ES-I3 (cell line): Measurements from ENCODE around the gene RBFOX1.
"Not testable (repeated sequence)": the region's sequence is repeated elsewhere in the genome, so short reads cannot be mapped to it uniquely, and the experiment has no call there.

Source experiments
- H3K36me3 ChIP-seq: 2 replicates; pipeline ENCODE4 v1.6.1; 2013; ENCODE audit warnings: mild to moderate bottlenecking, low read length, control low read depth, moderate library complexity; ENCODE audit not compliant: insufficient read depth
- H3K4me1 ChIP-seq: 2 replicates; pipeline ENCODE4 v1.6.1; 2013; ENCODE audit warnings: mild to moderate bottlenecking, control low read depth, low read length; ENCODE audit not compliant: insufficient read depth
- H3K9ac ChIP-seq: 2 replicates; pipeline ENCODE4 v1.6.1; 2013; ENCODE audit warnings: low read depth, mild to moderate bottlenecking, low read length, moderate library complexity
- H3K9me3 ChIP-seq: 2 replicates; pipeline ENCODE4 v1.6.1; 2013; ENCODE audit warnings: mild to moderate bottlenecking, low read length, moderate library complexity; ENCODE audit not compliant: control insufficient read depth, insufficient read depth

RBFOX1 gene

GRCh38 chr16:7456211-7456610, 123.6 kb downstream of the RBFOX1 start:
- H3K4me1 ChIP-seq: peaks cover 11% of the 10 kb centered on the region; the same call in 1 of the 2 replicates
- H3K9ac ChIP-seq: no peak overlapping the region
- H3K36me3 ChIP-seq: no peaks in the 10 kb centered on the region; the same call in 1 of the 2 replicates
- no peaks in the 10 kb centered on the region for H3K9me3 ChIP-seq

DNA sequence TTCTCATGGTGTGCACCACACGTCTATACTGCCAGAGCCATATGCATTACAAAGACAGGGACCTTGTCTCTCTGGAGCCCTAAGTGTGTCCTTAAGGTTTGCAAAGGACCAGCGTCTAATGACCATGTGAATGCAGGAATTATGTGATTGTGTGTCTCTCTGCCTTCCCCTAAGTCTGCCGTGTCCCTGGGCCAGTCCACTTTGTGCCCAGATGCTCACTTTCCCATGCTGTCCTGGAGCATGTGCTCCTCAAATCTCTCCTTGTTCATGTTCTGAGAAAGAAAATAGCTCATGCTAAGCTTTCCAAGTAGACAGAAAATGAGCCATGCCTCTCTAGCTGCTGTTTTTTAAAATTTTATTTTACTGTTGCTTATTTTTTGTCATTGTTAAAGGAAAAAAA, 125.5 kb downstream of the RBFOX1 start:
- no peaks in the 10 kb centered on the region for H3K9me3 ChIP-seq
- no peaks in the 10 kb centered on the region; the same call in 1 of the 2 replicates for H3K36me3 ChIP-seq

DNA sequence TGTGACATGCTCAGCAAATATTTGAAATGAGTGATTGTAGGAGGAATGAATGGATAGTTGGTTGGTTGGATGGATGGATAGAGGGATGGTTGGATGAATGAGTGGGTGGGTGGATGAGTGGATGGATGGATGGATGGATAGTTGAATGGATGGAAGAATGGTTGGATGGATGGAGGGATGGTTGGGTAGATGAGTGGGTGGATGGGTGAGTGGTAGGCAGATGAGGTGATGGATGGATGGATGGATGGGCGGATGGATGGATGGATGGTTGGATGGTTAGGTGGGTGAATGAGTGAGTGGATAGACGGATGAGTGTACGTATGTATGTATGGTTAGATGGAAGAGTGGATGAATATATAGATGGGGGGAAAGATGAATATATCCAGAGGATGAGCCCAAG, 137.7 kb downstream of the RBFOX1 start:
- H3K4me1 ChIP-seq: no peaks in the 10 kb centered on the region

More for the DNA sequence above, 125.5 kb downstream of the RBFOX1 start:
- Histone ChIP-seq H3K9ac (no peak overlapping the region), H3K4me1 (no peaks in the 10 kb centered on the region)

DNA sequence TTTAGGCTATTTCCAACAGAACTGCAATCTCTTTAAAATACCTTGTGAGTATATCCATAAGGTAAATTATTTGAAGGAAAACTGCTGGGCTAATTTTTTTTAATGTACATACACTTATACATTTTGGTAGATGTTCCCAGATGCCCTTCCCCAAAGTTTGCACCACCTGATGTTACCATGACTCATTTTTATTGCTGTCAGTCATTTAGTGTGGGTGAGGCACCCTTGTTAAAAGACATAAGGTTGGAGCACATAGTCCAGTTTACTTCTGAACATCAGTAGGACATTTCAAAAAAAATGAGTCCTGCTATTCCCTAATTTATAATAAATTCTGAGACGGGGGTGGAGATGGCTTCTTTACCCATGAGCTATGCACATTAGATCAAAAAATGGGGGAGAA, 138.6 kb downstream of the RBFOX1 start:
- H3K4me1 ChIP-seq: no peaks in the 10 kb centered on the region
- H3K9me3 ChIP-seq: no peaks in the 10 kb centered on the region
- no peaks in the 10 kb centered on the region for H3K36me3 ChIP-seq
- no peak overlapping the region for H3K9ac ChIP-seq

More for the DNA sequence above, 137.7 kb downstream of the RBFOX1 start:
- no peaks in the 10 kb centered on the region for H3K9me3 ChIP-seq
- no peaks in the 10 kb centered on the region for H3K36me3 ChIP-seq
- no peak overlapping the region for H3K9ac ChIP-seq

DNA sequence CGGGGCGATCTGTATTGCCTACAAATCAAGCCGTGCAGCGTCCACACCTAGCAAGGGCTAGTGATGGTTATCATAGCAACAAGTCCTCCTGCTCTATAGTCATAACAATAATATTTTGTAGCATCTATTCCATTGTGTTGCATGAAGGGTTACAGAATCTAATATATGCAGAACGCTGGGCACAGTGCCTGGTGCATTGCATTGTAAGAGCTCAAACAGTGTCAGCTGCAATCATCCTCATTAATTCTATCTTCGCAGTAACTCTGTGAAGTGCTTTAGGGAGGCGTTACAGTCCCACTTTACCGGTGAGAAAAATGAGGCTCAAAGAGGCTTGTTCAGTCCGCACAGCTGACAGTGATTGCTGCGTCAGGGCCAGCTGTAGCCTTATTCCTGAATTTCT, 149.4 kb downstream of the RBFOX1 start:
- no peaks in the 10 kb centered on the region for H3K9me3 ChIP-seq
- no peaks in the 10 kb centered on the region for H3K4me1 ChIP-seq
- H3K36me3 ChIP-seq: no peaks in the 10 kb centered on the region
- no peak overlapping the region for H3K9ac ChIP-seq

DNA sequence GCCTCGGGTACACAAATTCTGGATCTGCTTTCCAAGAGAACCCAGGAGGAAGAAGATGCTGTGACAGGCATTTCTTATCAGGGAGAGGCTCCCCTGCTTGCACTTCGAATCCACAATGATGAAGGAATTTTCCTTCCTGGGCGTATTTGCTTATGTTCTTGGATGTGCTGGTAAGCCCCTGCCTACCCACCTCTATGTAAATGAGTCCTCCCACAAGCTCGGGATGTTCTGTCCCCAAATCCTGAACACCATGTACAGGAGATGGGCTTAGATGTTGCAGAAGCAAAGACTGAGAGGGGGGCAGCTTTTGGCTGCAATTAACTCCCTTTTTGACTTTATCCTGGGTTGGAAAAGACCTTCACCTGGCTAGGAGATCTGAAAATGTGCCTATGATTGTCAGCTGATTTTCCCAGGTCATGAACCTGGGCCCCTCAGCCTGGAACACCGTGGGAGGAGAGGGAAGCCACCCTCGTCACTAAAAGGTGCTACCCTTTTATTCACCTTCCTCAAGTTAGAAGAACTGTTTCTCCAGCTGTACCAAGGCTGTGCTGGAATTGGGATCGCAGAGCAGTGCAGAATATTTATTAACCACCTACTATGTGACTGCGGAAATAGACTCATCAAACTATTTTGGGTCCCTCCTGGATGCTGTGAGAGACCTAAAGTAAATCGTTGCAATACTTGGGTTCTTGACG, 150.1 kb downstream of the RBFOX1 start:
- H3K9me3 ChIP-seq: no peaks in the 10 kb centered on the region
- H3K4me1 ChIP-seq: no peaks in the 10 kb centered on the region
- no peak overlapping the region for H3K9ac ChIP-seq
- no peaks in the 10 kb centered on the region for H3K36me3 ChIP-seq

DNA sequence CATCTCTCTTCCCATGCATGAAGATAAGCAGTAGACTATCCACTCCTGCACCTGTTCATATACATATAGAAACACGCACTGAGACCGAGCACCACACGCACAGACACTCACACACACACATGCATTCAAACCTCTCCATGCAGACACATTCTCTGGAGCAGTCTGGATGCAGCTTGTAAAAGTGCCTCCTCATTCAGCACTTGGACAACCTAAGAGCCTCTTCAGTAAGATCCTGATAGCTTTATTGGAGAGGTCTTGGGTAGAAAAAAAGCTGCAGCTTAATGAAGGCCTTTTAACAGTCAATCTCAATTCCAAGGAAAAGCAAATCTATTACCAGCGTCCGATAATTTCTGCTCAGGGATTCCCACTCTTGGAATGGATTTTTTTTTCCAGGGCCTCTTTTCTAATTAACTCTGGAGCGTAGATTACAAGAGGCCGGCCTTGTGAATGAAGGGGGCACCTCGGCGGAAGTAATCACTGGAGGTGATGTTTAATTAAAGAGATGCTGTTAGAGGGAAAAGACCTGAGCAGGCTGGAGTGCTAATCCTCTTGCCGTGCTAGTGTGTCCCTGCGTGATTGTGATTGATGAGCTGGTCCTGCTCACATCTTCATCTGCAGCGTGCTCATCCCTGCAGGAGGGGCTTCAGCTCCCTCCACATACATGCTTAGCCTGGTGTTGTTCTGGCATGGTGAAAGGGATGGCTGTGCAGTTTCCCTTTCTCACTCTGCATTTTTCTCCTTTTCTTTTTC, 155.1 kb downstream of the RBFOX1 start:
- Histone ChIP-seq H3K4me1 (no peaks in the 10 kb centered on the region), H3K36me3 (no peaks in the 10 kb centered on the region), H3K9me3 (no peaks in the 10 kb centered on the region), H3K9ac (no peak overlapping the region)

DNA sequence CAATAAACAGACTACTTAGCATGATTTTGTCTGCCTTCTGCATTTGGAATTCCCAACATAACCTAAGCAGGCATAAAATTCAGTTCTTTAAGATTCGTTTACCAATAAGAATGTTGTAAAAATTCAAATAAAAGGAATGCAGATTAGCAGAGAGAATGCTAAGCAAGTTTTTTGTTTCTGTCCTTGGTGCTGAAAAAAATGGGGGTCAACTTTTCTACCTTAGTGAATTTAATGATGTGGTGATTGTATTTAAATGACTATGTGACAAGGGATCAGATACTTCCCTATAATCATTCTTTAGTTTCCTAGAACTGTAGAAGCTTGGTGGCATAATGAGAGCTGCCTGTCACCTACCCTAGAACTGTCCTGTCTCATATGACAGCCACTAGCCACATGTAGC, 159.5 kb downstream of the RBFOX1 start:
- Histone ChIP-seq H3K9me3 (no peaks in the 10 kb centered on the region), H3K36me3 (no peaks in the 10 kb centered on the region), H3K4me1 (no peaks in the 10 kb centered on the region), H3K9ac (no peak overlapping the region)

DNA sequence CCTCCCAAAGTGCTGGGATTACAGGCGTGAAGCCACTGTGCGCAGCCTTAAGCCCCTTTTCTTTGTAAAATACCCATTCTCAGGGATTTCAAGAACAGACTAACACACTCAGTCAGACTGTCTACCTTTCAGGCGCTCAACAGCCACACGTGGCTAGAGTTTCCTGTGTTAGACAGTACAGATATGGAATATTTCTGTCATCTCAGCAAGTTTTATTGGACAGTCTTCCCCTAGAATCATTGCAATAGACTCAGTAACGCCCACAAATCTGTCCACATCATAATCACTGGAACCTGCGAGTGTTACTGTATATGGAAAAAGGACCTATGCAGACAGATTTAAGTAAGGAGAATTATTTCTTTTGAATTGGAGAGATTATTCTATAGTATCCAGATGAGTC, 160.5 kb downstream of the RBFOX1 start:
- no peaks in the 10 kb centered on the region for H3K4me1 ChIP-seq
- H3K9ac ChIP-seq: no peak overlapping the region
- H3K9me3 ChIP-seq: no peaks in the 10 kb centered on the region
- no peaks in the 10 kb centered on the region for H3K36me3 ChIP-seq

DNA sequence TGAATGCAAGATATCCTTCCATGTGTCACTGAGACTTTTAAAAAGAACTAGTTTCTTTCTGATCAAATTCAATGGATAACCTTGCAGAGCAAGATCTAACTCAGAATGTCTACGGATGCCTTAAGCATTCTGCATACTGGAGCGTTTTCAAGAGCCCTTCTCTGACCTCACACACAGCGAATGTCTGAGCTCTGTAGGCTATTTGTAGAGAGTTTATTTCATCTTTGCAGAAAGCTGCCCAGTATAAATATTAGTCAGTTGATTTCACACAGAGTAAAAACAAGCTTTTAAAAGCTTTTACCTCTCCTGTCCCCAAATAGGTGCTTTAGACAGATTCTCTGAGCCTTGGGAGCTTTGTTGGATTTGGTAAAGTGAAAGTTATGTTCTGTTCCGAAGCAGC, 165.0 kb downstream of the RBFOX1 start:
- no peaks in the 10 kb centered on the region for H3K36me3 ChIP-seq
- H3K9ac ChIP-seq: no peak overlapping the region
- H3K4me1 ChIP-seq: no peaks in the 10 kb centered on the region
- H3K9me3 ChIP-seq: no peaks in the 10 kb centered on the region

GRCh38 chr16:7501868-7502267, 169.2 kb downstream of the RBFOX1 start:
- Histone ChIP-seq H3K9me3 (no peaks in the 10 kb centered on the region), H3K36me3 (no peaks in the 10 kb centered on the region), H3K4me1 (no peaks in the 10 kb centered on the region), H3K9ac (no peak overlapping the region)

- not testable (repeated sequence) for H3K9me3 ChIP-seq, H3K36me3 ChIP-seq, H3K4me1 ChIP-seq, H3K9ac ChIP-seq
Observed at GRCh38 chr16:7502591-7503157, 170.0 kb downstream of the RBFOX1 start.

DNA sequence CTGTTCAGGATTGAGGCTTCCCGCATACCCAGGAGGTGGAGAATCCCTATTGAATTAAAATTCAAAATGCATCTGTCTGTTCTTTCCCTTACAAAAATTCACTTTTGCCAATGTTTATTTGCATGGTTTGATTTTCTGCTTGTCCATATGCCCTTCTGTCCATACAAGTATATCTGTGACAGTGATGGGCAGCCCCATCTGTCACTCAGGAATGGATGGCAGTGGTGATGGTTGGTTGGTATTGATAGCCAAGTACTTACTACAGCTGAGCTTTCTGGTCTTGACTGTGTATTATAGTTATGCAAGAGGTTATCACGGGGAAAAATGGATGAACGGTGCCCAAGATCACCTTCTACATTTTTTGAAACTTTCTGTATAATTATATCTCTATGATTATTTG, 171.0 kb downstream of the RBFOX1 start:
- no peaks in the 10 kb centered on the region for H3K9me3 ChIP-seq
- no peaks in the 10 kb centered on the region for H3K4me1 ChIP-seq

DNA sequence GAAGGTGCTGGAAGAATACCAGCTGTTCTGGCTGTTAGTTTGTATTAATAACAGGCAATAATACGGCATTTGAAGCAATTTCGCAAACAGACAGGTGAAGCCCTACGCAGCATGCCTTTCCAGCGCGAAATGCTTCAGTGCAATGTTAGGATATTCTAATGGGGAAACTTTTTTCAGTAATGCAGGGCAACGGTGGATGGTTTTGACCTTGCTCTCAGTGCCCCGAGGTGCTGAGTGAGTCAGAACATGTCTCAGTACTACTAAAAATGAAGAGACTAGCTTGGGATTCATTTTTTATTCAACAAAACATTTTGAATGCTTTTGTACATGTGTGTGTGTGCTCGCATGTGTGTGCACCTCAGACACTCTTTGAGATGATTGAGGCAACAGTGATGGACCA, 172.2 kb downstream of the RBFOX1 start:
- H3K9me3 ChIP-seq: no peaks in the 10 kb centered on the region
- H3K36me3 ChIP-seq: no peaks in the 10 kb centered on the region
- no peaks in the 10 kb centered on the region for H3K4me1 ChIP-seq
- H3K9ac ChIP-seq: no peak overlapping the region

More for the DNA sequence above, 171.0 kb downstream of the RBFOX1 start:
- H3K36me3 ChIP-seq: no peaks in the 10 kb centered on the region
- H3K9ac ChIP-seq: no peak overlapping the region

DNA sequence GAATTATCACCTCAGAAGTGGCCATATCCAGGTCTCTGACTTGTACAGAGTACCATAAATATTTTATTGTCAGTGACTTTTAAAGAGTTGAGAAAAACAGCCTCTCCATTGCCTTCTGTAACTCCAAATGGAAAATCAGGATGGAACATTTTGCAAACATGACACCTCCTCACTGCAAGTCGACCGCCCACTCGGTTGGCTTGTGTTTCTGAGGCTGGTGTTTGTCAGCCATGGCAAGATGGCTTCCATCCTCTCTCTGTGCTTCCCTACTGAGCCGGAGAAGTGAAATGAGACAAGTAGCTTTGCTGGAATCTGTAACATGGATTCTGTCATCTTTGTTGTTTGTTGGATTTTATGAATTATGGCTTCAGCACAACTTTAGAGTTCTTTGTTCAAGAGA, 172.8 kb downstream of the RBFOX1 start:
- H3K4me1 ChIP-seq: peaks cover 2% of the 10 kb centered on the region; the same call in 1 of the 2 replicates
- no peaks in the 10 kb centered on the region for H3K9me3 ChIP-seq
- H3K9ac ChIP-seq: no peak overlapping the region
- H3K36me3 ChIP-seq: no peaks in the 10 kb centered on the region
